SU-DHL-6 (cell line): ENCODE measurements around the gene LILRA5.

Experiments
- H2AFZ ChIP-seq: fragments of 200-600 bp; sonication (generic); 2 replicates; pipeline ENCODE4 v1.6.1; 2014; ENCODE audit warnings: low read depth, mild to moderate bottlenecking, moderate library complexity, mixed read lengths, antibody characterized with exemption, low read length; ENCODE audit not compliant: severe bottlenecking
- H3F3A ChIP-seq: fragments of 200-600 bp; shearing (Covaris generic); 2 replicates; pipeline ENCODE4 v1.6.0; 2016; ENCODE audit warnings: antibody characterized with exemption, mild to moderate bottlenecking; ENCODE audit not compliant: insufficient read depth
- H3K27ac ChIP-seq: fragments of 200-600 bp; sonication (generic); 2 replicates; pipeline ENCODE4 v1.5.1; 2016; ENCODE audit warnings: low read depth, mild to moderate bottlenecking, low read length, moderate library complexity, mixed read lengths
- H3K27me3 ChIP-seq: fragments of 200-600 bp; sonication (generic), shearing (Covaris generic); 2 replicates; pipeline ENCODE4 v1.6.0; 2014; ENCODE audit warnings: mild to moderate bottlenecking, low read length
- H3K36me3 ChIP-seq: fragments of 200-600 bp; sonication (generic); 2 replicates; pipeline ENCODE4 v1.6.1; 2014; ENCODE audit warnings: mild to moderate bottlenecking, low read length, mixed read lengths
- H3K4me2 ChIP-seq: fragments of 300-600, 200-600 bp; shearing (Covaris generic), sonication (generic); 2 replicates; pipeline ENCODE4 v1.6.0; 2014; ENCODE audit warnings: low read length, low read depth, mild to moderate bottlenecking; ENCODE audit not compliant: poor library complexity, severe bottlenecking
- H3K4me3 ChIP-seq: fragments of 200-600 bp; sonication (generic); 2 replicates; pipeline ENCODE4 v1.5.1; 2014; ENCODE audit warnings: antibody characterized with exemption, low read length, mild to moderate bottlenecking, mixed read lengths; ENCODE audit not compliant: insufficient read depth, poor library complexity, severe bottlenecking
- H3K79me2 ChIP-seq: fragments of 200-600 bp; sonication (generic); 2 replicates; pipeline ENCODE4 v1.6.1; 2014; ENCODE audit warnings: mild to moderate bottlenecking, low read length, moderate library complexity; ENCODE audit not compliant: insufficient read depth
- H3K9ac ChIP-seq: fragments of 200-600 bp; sonication (generic); 2 replicates; pipeline ENCODE4 v1.7.0; 2014; ENCODE audit warnings: mild to moderate bottlenecking, low read length
- H3K9me2 ChIP-seq: fragments of 200-600 bp; sonication (generic); replicated peaks from 2 replicates; pipeline ENCODE4 v1.6.1; 2014; ENCODE audit warnings: low read length; ENCODE audit not compliant: insufficient read depth
- H3K9me3 ChIP-seq: fragments of 200-600 bp; sonication (generic); 2 replicates; pipeline ENCODE4 v1.6.1; 2014; ENCODE audit warnings: low read length, mixed read lengths; ENCODE audit not compliant: insufficient read depth
- H4K20me1 ChIP-seq: fragments of 200-600 bp; sonication (generic); 2 replicates; pipeline ENCODE4 v1.6.1; 2014; ENCODE audit warnings: low read depth, mild to moderate bottlenecking, antibody characterized with exemption, low read length, moderate library complexity, mixed read lengths
- CTCF ChIP-seq: fragments of 200-600 bp; sonication (generic); IDR thresholded peaks from one replicate; pipeline ENCODE4 v1.5.1; 2017; ENCODE audit warnings: antibody characterized with exemption, mild to moderate bottlenecking, low read length, moderate library complexity; ENCODE audit not compliant: insufficient read depth, poor library complexity, severe bottlenecking
- EZH2phosphoT487 ChIP-seq: fragments of 200-600 bp; sonication (generic), shearing (Covaris generic); conservative IDR thresholded peaks from 2 replicates; pipeline ENCODE4 v1.6.1; 2018; ENCODE audit warnings: mild to moderate bottlenecking, antibody characterized with exemption, low read length, moderate library complexity, mixed read lengths

LILRA5 gene

GRCh38 chr19:54356444-54357056 is 43.6 kb upstream of the LILRA5 start:
- no peak overlapping the region for H3K27ac ChIP-seq
- TF ChIP-seq EZH2phosphoT487, result no peak
- TF ChIP-seq CTCF, result no peak
- H2AFZ ChIP-seq, result no peak overlapping the region
- no peaks in the 10 kb centered on the region for H3K9me3 ChIP-seq
- no peaks in the 10 kb centered on the region for H4K20me1 ChIP-seq
- no peaks in the 10 kb centered on the region for H3K27me3 ChIP-seq
- no peaks in the 10 kb centered on the region for H3K79me2 ChIP-seq
- no peak overlapping the region for H3K4me2 ChIP-seq
- no peak overlapping the region for H3K9ac ChIP-seq
- no peaks in the 10 kb centered on the region for H3K9me2 ChIP-seq
- H3K36me3 ChIP-seq, result no peaks in the 10 kb centered on the region
- no peak overlapping the region for H3K4me3 ChIP-seq
- H3F3A ChIP-seq, result no peaks in the 10 kb centered on the region

GRCh38 chr19:54355675-54356074 is 42.7 kb upstream of the LILRA5 start:
- no peaks in the 10 kb centered on the region for H3K79me2 ChIP-seq
- H3K4me2 ChIP-seq, result no peak overlapping the region
- no peaks in the 10 kb centered on the region for H4K20me1 ChIP-seq
- no peaks in the 10 kb centered on the region for H3K36me3 ChIP-seq
- H3K9ac ChIP-seq, result no peak overlapping the region
- no peaks in the 10 kb centered on the region for H3K27me3 ChIP-seq
- H3K9me3 ChIP-seq, result no peaks in the 10 kb centered on the region
- no peak overlapping the region for H2AFZ ChIP-seq
- H3K4me3 ChIP-seq, result no peak overlapping the region
- H3K27ac ChIP-seq, result no peak overlapping the region
- H3K9me2 ChIP-seq, result no peaks in the 10 kb centered on the region
- H3F3A ChIP-seq, result no peaks in the 10 kb centered on the region
- TF ChIP-seq EZH2phosphoT487 (no peak), CTCF (no peak)

GRCh38 chr19:54354761-54355160 is 41.8 kb upstream of the LILRA5 start:
- no peaks in the 10 kb centered on the region for H3K9me2 ChIP-seq
- no peaks in the 10 kb centered on the region for H3K9me3 ChIP-seq
- TF ChIP-seq EZH2phosphoT487, result no peak
- TF ChIP-seq CTCF, result no peak
- H3K36me3 ChIP-seq, result no peaks in the 10 kb centered on the region
- H2AFZ ChIP-seq, result no peak overlapping the region
- H3K27me3 ChIP-seq, result no peaks in the 10 kb centered on the region
- no peaks in the 10 kb centered on the region for H3K79me2 ChIP-seq
- no peaks in the 10 kb centered on the region for H3F3A ChIP-seq
- H4K20me1 ChIP-seq, result no peaks in the 10 kb centered on the region
- H3K4me2 ChIP-seq, result no peak overlapping the region
- H3K4me3 ChIP-seq, result no peak overlapping the region
- no peak overlapping the region for H3K9ac ChIP-seq
- no peak overlapping the region for H3K27ac ChIP-seq
